HCT116 (cell line): ENCODE results near the gene ZNF808.

Source experiments
- POLR2A ChIP-seq: IDR thresholded peaks from 2 replicates; pipeline ENCODE4 v1.7.0; 2011; ENCODE audit warnings: borderline replicate concordance; ENCODE audit not compliant: insufficient read depth, insufficient read length; ENCODE audit errors: extremely low read depth
- SRF ChIP-seq: IDR thresholded peaks from 2 replicates; pipeline ENCODE4 v1.6.1; 2012; ENCODE audit warnings: low read depth

GRCh38 chr19:52557231-52557995 lies 29.9 kb downstream of the ZNF808 start:
- TF ChIP-seq POLR2A (no peak), SRF (no peak)
